H1 (cell line): ENCODE results near the gene SH2D2A. TPM values are rescaled to one million over a fixed set of nuclear protein-coding genes. Genes with fewer than 3 reads are reported as not detected.

Experiments
- CTCF ChIA-PET: fragments of 300-600 bp; sonication (Branson Sonifier 250); formaldehyde crosslinking; loops from one replicate; lab custom pipeline; 2021; ENCODE audit not compliant: partially characterized antibody; lab: Charles Lee
- POLR2A ChIA-PET: fragments of 300-600 bp; sonication (Branson Sonifier 250); formaldehyde crosslinking; loops from one replicate; lab custom pipeline; 2021; ENCODE audit warnings: inconsistent platforms; ENCODE audit not compliant: partially characterized antibody; lab: Charles Lee
- DNase-seq, 2 experiments: peaks; one replicate each; pipeline versions ENCODE4 v3.0.0 to v3.0.0-alpha.2; 2010 to 2022; ENCODE audit warnings: low spot score in 2 of 2, low read depth in 1 of 2, mixed read lengths in 1 of 2
- FAIRE-seq: peaks from 2 replicates; lab custom pipeline; 2011; peaks lifted over from hg19 to GRCh38; lab: Jason Lieb, UNC
- H2AFZ ChIP-seq: 2 replicates; pipeline ENCODE4 v1.8.1; 2012; ENCODE audit warnings: low read length, inconsistent platforms
- H2AK5ac ChIP-seq: 2 replicates; pipeline ENCODE4 v1.6.1; 2013; ENCODE audit warnings: low read depth, low read length
- H2BK120ac ChIP-seq: replicated peaks from 2 replicates; pipeline ENCODE3; 2013; ENCODE audit warnings: low read depth, low read length, inconsistent platforms
- H2BK12ac ChIP-seq: 2 replicates; pipeline ENCODE4 v1.6.1; 2013; ENCODE audit warnings: low read depth, low read length
- H2BK15ac ChIP-seq: 2 replicates; pipeline ENCODE4 v1.6.1; 2013; ENCODE audit warnings: low read length
- H2BK20ac ChIP-seq: 2 replicates; pipeline ENCODE4 v1.6.1; 2013; ENCODE audit warnings: low read length
- H2BK5ac ChIP-seq: 2 replicates; pipeline ENCODE4 v1.6.1; 2013; ENCODE audit warnings: low read depth, low read length
- H3K14ac ChIP-seq: 2 replicates; pipeline ENCODE4 v1.6.1; 2013; ENCODE audit warnings: inconsistent platforms; ENCODE audit not compliant: insufficient read length
- H3K18ac ChIP-seq: 2 replicates; pipeline ENCODE4 v1.6.1; 2013; ENCODE audit warnings: low read length; ENCODE audit errors: extremely low read depth
- H3K23ac ChIP-seq: 2 replicates; pipeline ENCODE4 v1.6.1; 2013; ENCODE audit warnings: inconsistent platforms; ENCODE audit not compliant: insufficient read length
- H3K23me2 ChIP-seq: 2 replicates; pipeline ENCODE4 v1.6.1; 2013; ENCODE audit warnings: low read depth, low read length
- H3K27ac ChIP-seq: 2 replicates; pipeline ENCODE4 v1.6.1; 2011; ENCODE audit warnings: low read depth, low read length, inconsistent platforms
- H3K27me3 ChIP-seq, 4 experiments: replicated peaks in 1 of 4; 1 replicate in 1 of 4; 2 replicates in 3 of 4; pipeline versions ENCODE4 v1.6.1 to v1.8.1; 2011 to 2013; ENCODE audit warnings: low read length in 3 of 4, mild to moderate bottlenecking in 3 of 4, inconsistent platforms in 2 of 4, mixed read lengths in 2 of 4, moderate library complexity in 1 of 4; ENCODE audit not compliant: control insufficient read depth in 3 of 4, insufficient read depth in 3 of 4; ENCODE audit errors: extremely low read depth in 1 of 4
- H3K36me3 ChIP-seq, 4 experiments: 2 replicates each; pipeline versions ENCODE4 v1.6.1 to v1.8.1; 2011 to 2013; ENCODE audit warnings: mild to moderate bottlenecking in 4 of 4, low read length in 3 of 4, moderate library complexity in 2 of 4, control low read depth in 1 of 4, inconsistent platforms in 1 of 4; ENCODE audit not compliant: insufficient read depth in 4 of 4, control insufficient read depth in 2 of 4
- H3K4ac ChIP-seq: replicated peaks from 2 replicates; pipeline ENCODE3; 2013; ENCODE audit warnings: low read length, low read depth, mixed read lengths, inconsistent platforms; ENCODE audit not compliant: insufficient read length
- H3K4me1 ChIP-seq, 4 experiments: replicated peaks in 1 of 4; 1 replicate in 1 of 4; 2 replicates in 3 of 4; pipeline versions ENCODE4 v1.6.1 to v1.8.1; 2011 to 2013; ENCODE audit warnings: low read length in 3 of 4, inconsistent platforms in 2 of 4, mixed read lengths in 1 of 4; ENCODE audit not compliant: insufficient read depth in 4 of 4, control insufficient read depth in 3 of 4
- H3K4me2 ChIP-seq, 2 experiments: 2 replicates each; pipeline versions ENCODE4 v1.6.1 to v1.8.1; 2011 to 2013; ENCODE audit warnings: low read depth in 2 of 2, low read length in 2 of 2, control low read depth in 1 of 2, inconsistent platforms in 1 of 2, mild to moderate bottlenecking in 1 of 2; ENCODE audit not compliant: insufficient read depth in 1 of 2
- H3K4me3 ChIP-seq, 4 experiments: fragments of 200-600, 300-600 bp in 1 of 4; sonication (generic), shearing (Covaris generic), sonication (Bioruptor Twin) in 1 of 4; 2 replicates each; pipeline versions ENCODE4 v1.5.1 to v1.8.1; 2011 to 2016; ENCODE audit warnings: low read length in 4 of 4, low read depth in 3 of 4, control low read depth in 2 of 4, inconsistent platforms in 2 of 4, mild to moderate bottlenecking in 2 of 4, mixed read lengths in 1 of 4, moderate library complexity in 1 of 4; ENCODE audit not compliant: insufficient read depth in 2 of 4; ENCODE audit errors: extremely low read depth in 1 of 4
- H3K56ac ChIP-seq: replicated peaks from 2 replicates; pipeline ENCODE3; 2013; ENCODE audit warnings: low read depth, mild to moderate bottlenecking, mixed read lengths, low read length, inconsistent platforms; ENCODE audit not compliant: insufficient read length
- H3K79me1 ChIP-seq: 2 replicates; pipeline ENCODE4 v1.6.1; 2013; ENCODE audit warnings: low read depth, low read length, control low read depth
- H3K79me2 ChIP-seq, 2 experiments: 2 replicates each; pipeline versions ENCODE4 v1.6.1 to v1.8.1; 2012 to 2013; ENCODE audit warnings: low read length in 2 of 2, mild to moderate bottlenecking in 2 of 2, inconsistent platforms in 1 of 2; ENCODE audit not compliant: insufficient read depth in 2 of 2, control insufficient read depth in 1 of 2
- H3K9ac ChIP-seq, 4 experiments: replicated peaks in 1 of 4; 1 replicate in 1 of 4; 2 replicates in 3 of 4; pipeline versions ENCODE4 v1.6.1 to v1.8.1; 2011 to 2013; ENCODE audit warnings: low read depth in 3 of 4, low read length in 3 of 4, control low read depth in 2 of 4, mild to moderate bottlenecking in 2 of 4, moderate library complexity in 2 of 4, inconsistent platforms in 1 of 4; ENCODE audit errors: extremely low read depth in 1 of 4
- H3K9me3 ChIP-seq, 2 experiments: 2 replicates each; pipeline versions ENCODE4 v1.6.1 to v1.8.1; 2012 to 2013; ENCODE audit warnings: mild to moderate bottlenecking in 2 of 2, moderate library complexity in 2 of 2, control low read depth in 1 of 2, inconsistent platforms in 1 of 2, low read depth in 1 of 2, low read length in 1 of 2, mixed read lengths in 1 of 2; ENCODE audit not compliant: insufficient read depth in 2 of 2
- H4K20me1 ChIP-seq, 2 experiments: replicated peaks in 1 of 2; 2 replicates each; pipeline versions ENCODE3 to v1.8.1; 2011 to 2013; ENCODE audit warnings: inconsistent platforms in 2 of 2, low read length in 2 of 2, mild to moderate bottlenecking in 1 of 2; ENCODE audit not compliant: insufficient read depth in 2 of 2, control insufficient read depth in 1 of 2
- H4K5ac ChIP-seq: 2 replicates; pipeline ENCODE4 v1.6.1; 2013; ENCODE audit warnings: low read length, low read depth, mixed read lengths, inconsistent platforms; ENCODE audit not compliant: insufficient read length
- H4K8ac ChIP-seq: 2 replicates; pipeline ENCODE4 v1.8.0; 2013; ENCODE audit warnings: mild to moderate bottlenecking, moderate library complexity, low read length, inconsistent platforms; ENCODE audit not compliant: insufficient read depth; ENCODE audit errors: extremely low read depth
- H4K91ac ChIP-seq: replicated peaks from 2 replicates; pipeline ENCODE3; 2013; ENCODE audit warnings: low read length, mixed read lengths, inconsistent platforms; ENCODE audit not compliant: insufficient read length
- E2F6 ChIP-seq: IDR thresholded peaks from 2 replicates; pipeline ENCODE4 v1.6.1; 2012; ENCODE audit warnings: inconsistent platforms
- WGBS, 2 experiments: shearing (Covaris generic) in 1 of 2; methylation state at CpG; one replicate each; pipeline versions ENCODE4 v1.1.6 to v1.1.7; 2013 to 2015; ENCODE audit warnings: low lambda C conversion rate in 2 of 2, mixed read lengths in 2 of 2, inconsistent platforms in 1 of 2, low coverage in 1 of 2, missing lambda C conversion rate in 1 of 2; ENCODE audit not compliant: insufficient replicate concordance in 2 of 2, insufficient coverage in 1 of 2, insufficient read length in 1 of 2; ENCODE audit errors: extremely low coverage in 1 of 2, missing lambda C conversion rate in 1 of 2; 5-methylcytosine and 5-hydroxymethylcytosine counted together
- polyA plus RNA-seq, 7 experiments: library from polyadenylated mRNA; depleted of rRNA in 3 of 7; stranded (reverse) in 5 of 7; unstranded in 2 of 7; fragments of >200 nt in 5 of 7; fragments of 200-250 nt in 2 of 7; gene quantifications; 1 replicate in 5 of 7; 2 replicates in 1 of 7; 4 replicates in 1 of 7; pipeline versions ENCODE4 v1.2.1 to v1.2.3, GENCODE V29; 2011 to 2013; ENCODE audit warnings: missing spikeins in 2 of 7, mixed read lengths in 2 of 7
- total RNA-seq: library from RNA; stranded (reverse); fragmentation: NEBNext Ultra II Directional; extraction: Animal tissue kit (Norgen Biotek cat#: 25700); gene quantifications from 2 replicates; pipeline ENCODE4 v1.2.1, GENCODE V29; 2021
- TF ChIP-seq, protein P1 (sequence below): IDR thresholded peaks from 2 replicates; pipeline ENCODE4 v1.6.1; 2012; ENCODE audit warnings: inconsistent platforms

The SH2D2A gene
- total and polyA plus RNA-seq, 2 of the 8 experiments (the other 6 are each of a cell fraction or from before 2014, with no cell fraction given): 3.3 to 7.9 TPM

GRCh38 chr1:156777573-156777972, 39.1 kb downstream of the SH2D2A start:
- Histone ChIP-seq H3K27me3 (no peaks in the 10 kb centered on the region), H3K4me2 (no peak overlapping the region), H3K79me1 (peaks cover 11% of the 10 kb centered on the region; the same call in 1 of the 2 replicates), H2AFZ (no peak overlapping the region), H3K27ac (no peak overlapping the region), H3K9ac (no peak overlapping the region), H2BK20ac (no peak overlapping the region), H2BK120ac (no peak overlapping the region), H2BK12ac (no peak overlapping the region), H3K9me3 (no peaks in the 10 kb centered on the region), H4K8ac (no peak overlapping the region), H3K23ac (no peak overlapping the region), H4K20me1 (peaks cover 4 to 17% of the 10 kb centered on the region in 2 experiments), H4K5ac (no peak overlapping the region), H3K4ac (no peak overlapping the region), H2BK15ac (no peak overlapping the region), H4K91ac (no peak overlapping the region), H2BK5ac (no peak overlapping the region), H3K4me3 (no peak overlapping the region), H3K14ac (no peak overlapping the region), H3K79me2 (peaks cover 11 to 87% of the 10 kb centered on the region in 2 experiments), H3K56ac (no peak overlapping the region), H3K23me2 (no peaks in the 10 kb centered on the region), H2AK5ac (no peak overlapping the region), H3K36me3 (peaks cover 0 to 12% (median 3%) of the 10 kb centered on the region in 4 experiments; a peak in 4 of 8 replicates), H3K18ac (no peak overlapping the region), H3K4me1 (no peaks in the 10 kb centered on the region)
- POLR2A ChIA-PET: interaction anchor here (1.0 to 1.1 kb wide), 2 partner anchors 8 to 30 kb away, joined by 3 to 5 read pairs; no protein-coding TSS in a partner anchor
- FAIRE-seq: no peak
- CTCF ChIA-PET: interaction anchor here (0.9 to 4.8 kb wide), 7 partner anchors 18 to 114 kb away, joined by 3 to 20 read pairs (median 3); no protein-coding TSS in a partner anchor
- DNase-seq: no peak
- 97% methylated on average over 1 of the region's 1 CpG; no CpG with 5 or more reads in 1 of the 2 experiments for WGBS, 2 experiments
- no peak for TF ChIP-seq E2F6
- TF ChIP-seq, protein P1, sequence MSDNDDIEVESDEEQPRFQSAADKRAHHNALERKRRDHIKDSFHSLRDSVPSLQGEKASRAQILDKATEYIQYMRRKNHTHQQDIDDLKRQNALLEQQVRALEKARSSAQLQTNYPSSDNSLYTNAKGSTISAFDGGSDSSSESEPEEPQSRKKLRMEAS: no peak
